ENCODE results near the gene UCHL5. TPM values are rescaled to one million over a fixed set of nuclear protein-coding genes. Genes with fewer than 3 reads are reported as not detected.

Gene UCHL5
- total RNA-seq, 4 donors from 2014 or later = 23.7 to 63.2 (median 35.4) TPM

GRCh38 chr1:193070942-193071341 is 11.8 kb upstream of the UCHL5 start:
- no peaks in the 10 kb centered on the region for H3K9me3 ChIP-seq
- H3K27me3 ChIP-seq = no peaks in the 10 kb centered on the region
- no peak overlapping the region for H3K4me3 ChIP-seq
- H3K36me3 ChIP-seq = peaks cover 2% of the 10 kb centered on the region
- peaks cover 2% of the 10 kb centered on the region for H3K4me1 ChIP-seq
- no peak for TF ChIP-seq POLR2A (IDR thresholded peaks at IDR 0.05)
- TF ChIP-seq, protein P1, sequence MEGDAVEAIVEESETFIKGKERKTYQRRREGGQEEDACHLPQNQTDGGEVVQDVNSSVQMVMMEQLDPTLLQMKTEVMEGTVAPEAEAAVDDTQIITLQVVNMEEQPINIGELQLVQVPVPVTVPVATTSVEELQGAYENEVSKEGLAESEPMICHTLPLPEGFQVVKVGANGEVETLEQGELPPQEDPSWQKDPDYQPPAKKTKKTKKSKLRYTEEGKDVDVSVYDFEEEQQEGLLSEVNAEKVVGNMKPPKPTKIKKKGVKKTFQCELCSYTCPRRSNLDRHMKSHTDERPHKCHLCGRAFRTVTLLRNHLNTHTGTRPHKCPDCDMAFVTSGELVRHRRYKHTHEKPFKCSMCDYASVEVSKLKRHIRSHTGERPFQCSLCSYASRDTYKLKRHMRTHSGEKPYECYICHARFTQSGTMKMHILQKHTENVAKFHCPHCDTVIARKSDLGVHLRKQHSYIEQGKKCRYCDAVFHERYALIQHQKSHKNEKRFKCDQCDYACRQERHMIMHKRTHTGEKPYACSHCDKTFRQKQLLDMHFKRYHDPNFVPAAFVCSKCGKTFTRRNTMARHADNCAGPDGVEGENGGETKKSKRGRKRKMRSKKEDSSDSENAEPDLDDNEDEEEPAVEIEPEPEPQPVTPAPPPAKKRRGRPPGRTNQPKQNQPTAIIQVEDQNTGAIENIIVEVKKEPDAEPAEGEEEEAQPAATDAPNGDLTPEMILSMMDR (IDR thresholded peaks at IDR 0.05) = no peak
- TF ChIP-seq EP300 (IDR thresholded peaks at IDR 0.05) = no peak
- TF ChIP-seq POLR2AphosphoS5 (IDR thresholded peaks at IDR 0.05) = no peak
- DNase-seq (ENCODE audit: low spot score in 2 of 2) = no peak
- WGBS = 71% methylated on average over 5 of the region's 5 CpGs
- no peak overlapping the region for H3K27ac ChIP-seq

DNA sequence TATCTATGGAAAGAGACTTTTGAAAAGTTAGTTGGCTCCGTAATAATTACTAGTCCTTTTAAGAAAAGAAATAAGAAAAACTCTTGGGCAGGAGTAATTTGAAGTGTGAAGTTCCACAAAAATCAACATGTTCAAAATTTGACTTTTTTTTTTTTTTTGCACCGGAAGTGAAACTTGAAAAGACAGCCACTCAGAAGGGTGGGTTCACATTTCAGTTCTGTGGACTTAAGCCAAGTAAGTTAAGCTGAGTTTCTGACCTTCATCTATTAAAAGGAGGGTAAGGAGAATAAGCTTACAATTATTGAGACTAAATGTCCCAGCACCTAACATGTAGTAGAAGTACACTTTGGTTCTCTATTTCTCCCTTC is 11.2 kb upstream of the UCHL5 start:
- Histone ChIP-seq H3K36me3 (peaks cover 2% of the 10 kb centered on the region), H3K4me1 (peaks cover 2% of the 10 kb centered on the region), H3K27ac (no peak overlapping the region), H3K9me3 (no peaks in the 10 kb centered on the region), H3K27me3 (no peaks in the 10 kb centered on the region), H3K4me3 (no peak overlapping the region)
- no peak for DNase-seq (ENCODE audit: low spot score in 2 of 2)
- TF ChIP-seq, protein P1 (IDR thresholded peaks at IDR 0.05) = no peak
- TF ChIP-seq EP300 (IDR thresholded peaks at IDR 0.05) = no peak
- no peak for TF ChIP-seq POLR2A (IDR thresholded peaks at IDR 0.05)
- no peak for TF ChIP-seq POLR2AphosphoS5 (IDR thresholded peaks at IDR 0.05)
- WGBS = 62% methylated on average over 2 of the region's 2 CpGs

DNA sequence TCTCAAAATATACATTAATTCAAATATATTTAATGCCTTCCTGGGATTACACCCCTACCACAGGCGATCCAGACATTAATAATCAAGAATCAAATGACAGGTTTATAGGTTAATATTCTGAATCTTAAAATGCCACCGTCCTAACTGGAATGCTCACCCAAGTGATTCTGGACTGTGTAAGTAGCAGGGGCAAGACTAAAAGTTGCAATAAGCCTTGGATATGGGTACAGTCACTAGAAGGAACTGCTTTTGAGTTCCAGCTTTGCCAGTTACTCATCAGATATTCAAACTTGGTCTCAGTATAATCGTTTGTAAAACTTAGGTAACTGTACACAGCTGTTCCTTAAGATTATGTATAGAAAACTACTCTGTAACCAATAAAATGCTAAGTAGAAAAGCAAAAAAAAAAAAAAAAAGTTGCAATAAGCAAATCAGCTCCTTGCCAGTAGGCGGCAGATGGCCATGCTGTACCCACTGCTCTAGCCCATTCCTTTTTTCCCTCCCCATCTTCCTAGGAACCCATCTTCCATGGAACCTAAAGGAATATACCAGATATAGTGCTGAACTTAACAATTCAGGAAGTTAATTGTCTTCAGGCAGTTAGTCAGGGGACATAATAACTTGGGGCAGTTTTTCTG is 10.7 kb upstream of the UCHL5 start:
- no peaks in the 10 kb centered on the region for H3K27me3 ChIP-seq
- peaks cover 2% of the 10 kb centered on the region for H3K36me3 ChIP-seq
- H3K4me3 ChIP-seq = no peak overlapping the region
- H3K27ac ChIP-seq = no peak overlapping the region
- WGBS = 87% methylated on average over 4 of the region's 4 CpGs
- DNase-seq (ENCODE audit: low spot score in 2 of 2) = no peak
- H3K4me1 ChIP-seq = peaks cover 2% of the 10 kb centered on the region
- TF ChIP-seq POLR2A (IDR thresholded peaks at IDR 0.05) = no peak
- TF ChIP-seq, protein P1 (IDR thresholded peaks at IDR 0.05) = no peak
- TF ChIP-seq POLR2AphosphoS5 (IDR thresholded peaks at IDR 0.05) = no peak
- TF ChIP-seq EP300 (IDR thresholded peaks at IDR 0.05) = no peak
- no peaks in the 10 kb centered on the region for H3K9me3 ChIP-seq

DNA sequence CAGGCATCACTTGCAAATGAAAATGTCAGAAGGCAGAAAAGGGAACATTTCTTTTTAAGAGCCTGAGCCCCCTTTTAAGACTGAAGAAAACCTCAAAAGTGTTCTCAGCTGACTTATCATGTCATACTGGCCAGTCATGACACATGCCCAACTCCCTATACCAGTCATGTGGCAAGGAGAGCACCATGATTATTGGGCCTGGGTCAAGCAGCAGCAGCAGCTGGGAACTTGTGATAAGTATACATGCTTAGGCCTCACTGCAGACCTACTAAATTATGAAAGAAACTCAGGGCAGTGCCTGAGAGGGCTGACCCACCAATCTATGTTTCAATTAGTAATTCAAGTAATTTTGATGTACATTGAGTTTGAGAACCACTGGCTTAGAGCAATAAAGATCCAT is 8.9 kb upstream of the UCHL5 start:
- DNase-seq (ENCODE audit: low spot score in 2 of 2) = no peak
- H3K4me3 ChIP-seq = no peak overlapping the region
- TF ChIP-seq POLR2A (IDR thresholded peaks at IDR 0.05) (no peak), EP300 (IDR thresholded peaks at IDR 0.05) (no peak), POLR2AphosphoS5 (IDR thresholded peaks at IDR 0.05) (no peak)
- TF ChIP-seq, protein P1 (IDR thresholded peaks at IDR 0.05) = no peak
- peaks cover 2% of the 10 kb centered on the region for H3K4me1 ChIP-seq
- H3K9me3 ChIP-seq = no peaks in the 10 kb centered on the region
- H3K27me3 ChIP-seq = no peaks in the 10 kb centered on the region
- H3K27ac ChIP-seq = no peak overlapping the region
- no peaks in the 10 kb centered on the region for H3K36me3 ChIP-seq

DNA sequence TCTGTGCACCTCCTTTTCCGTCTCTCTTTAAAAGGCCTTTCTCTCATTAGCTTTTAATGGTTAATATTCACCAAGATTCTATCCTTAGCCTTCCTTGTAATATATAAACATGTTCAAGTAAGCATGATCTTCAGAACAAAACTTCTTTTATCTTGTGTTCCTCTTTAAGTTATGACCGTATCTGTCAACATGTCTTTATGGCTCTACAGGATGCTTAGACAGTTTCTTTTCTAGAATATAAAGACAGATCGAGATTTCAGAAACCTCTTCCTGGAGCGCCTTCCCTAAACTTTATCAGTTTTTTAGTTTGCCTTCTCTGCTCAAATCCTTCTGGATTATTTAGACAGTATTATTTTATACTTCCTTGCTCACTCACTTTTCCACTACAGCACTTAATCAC is 7.4 kb upstream of the UCHL5 start:
- no peak for DNase-seq (ENCODE audit: low spot score in 2 of 2)
- no peak for TF ChIP-seq POLR2A (IDR thresholded peaks at IDR 0.05)
- no peak for TF ChIP-seq POLR2AphosphoS5 (IDR thresholded peaks at IDR 0.05)
- TF ChIP-seq, protein P1 (IDR thresholded peaks at IDR 0.05) = no peak
- no peak for TF ChIP-seq EP300 (IDR thresholded peaks at IDR 0.05)
- no peak overlapping the region for H3K4me3 ChIP-seq
- H3K9me3 ChIP-seq = no peaks in the 10 kb centered on the region
- peaks cover 4% of the 10 kb centered on the region for H3K4me1 ChIP-seq
- WGBS = 86% methylated on average over 4 of the region's 4 CpGs
- no peak overlapping the region for H3K27ac ChIP-seq
- H3K27me3 ChIP-seq = no peaks in the 10 kb centered on the region
- no peaks in the 10 kb centered on the region for H3K36me3 ChIP-seq

Data from suprapubic skin (tissue), 4 donors.